HEK293 (cell line): Measurements from ENCODE around the gene TBX10.

Source experiments
- CTCF ChIA-PET: fragments of 350-600 bp; formaldehyde crosslinking; extraction: SDS; loops from one replicate; lab custom pipeline; 2021; ENCODE audit warnings: antibody characterized with exemption; lab: Yijun Ruan, JAX
- POLR2A ChIA-PET: fragments of 300-600 bp; formaldehyde crosslinking; extraction: SDS; loops from one replicate; lab custom pipeline; 2020; ENCODE audit warnings: antibody characterized with exemption, inconsistent platforms; lab: Yijun Ruan, JAX
- H3K27ac ChIP-seq: fragments of 200-500 bp; sonication (Bioruptor generic); 2 replicates; pipeline ENCODE4 v1.5.1; 2014; ENCODE audit warnings: low read depth, low read length, control low read depth, inconsistent platforms; ENCODE audit errors: extremely low read depth
- H3K36me3 ChIP-seq, 2 experiments: fragments of 200-500 bp in 1 of 2; sonication (Bioruptor generic) in 1 of 2; 1 replicate in 1 of 2; 2 replicates in 1 of 2; pipeline ENCODE4 v1.5.1; 2014 to 2017; ENCODE audit warnings: inconsistent platforms in 2 of 2, low read length in 2 of 2; ENCODE audit not compliant: control insufficient read depth in 2 of 2, insufficient read depth in 1 of 2
- H3K4me1 ChIP-seq: fragments of 200-500 bp; sonication (Bioruptor generic); 2 replicates; pipeline ENCODE4 v1.5.1; 2014; ENCODE audit warnings: mild to moderate bottlenecking, low read length, inconsistent platforms; ENCODE audit not compliant: control insufficient read depth, insufficient read depth
- H3K4me3 ChIP-seq: 2 replicates; pipeline ENCODE4 v1.5.1; 2011; ENCODE audit warnings: low read depth, mild to moderate bottlenecking, control low read depth, low read length, moderate library complexity
- H3K9me3 ChIP-seq: fragments of 200-500 bp; sonication (Bioruptor generic); 2 replicates; pipeline ENCODE4 v1.5.1; 2014; ENCODE audit warnings: low read depth, low read length, inconsistent platforms; ENCODE audit not compliant: control insufficient read depth, insufficient read depth
- ATF2 ChIP-seq: fragments of 450-650 bp; formaldehyde crosslinking; IDR thresholded peaks from 2 replicates; pipeline ENCODE4 v1.5.1; 2016; ENCODE audit warnings: missing biosample characterization, missing genetic modification characterization, low read depth
- BCL11A ChIP-seq: fragments of 450-650 bp; formaldehyde crosslinking; IDR thresholded peaks from 2 replicates; pipeline ENCODE4 v1.5.1; 2016; ENCODE audit warnings: low read depth, missing biosample characterization, missing genetic modification characterization
- HIC1 ChIP-seq: fragments of 450-650 bp; formaldehyde crosslinking; IDR thresholded peaks from 2 replicates; pipeline ENCODE4 v1.5.1; 2016; ENCODE audit warnings: missing biosample characterization, missing genetic modification characterization
- OSR2 ChIP-seq: fragments of 450-650 bp; formaldehyde crosslinking; IDR thresholded peaks from 2 replicates; pipeline ENCODE4 v1.5.1; 2016; ENCODE audit warnings: missing biosample characterization, missing genetic modification characterization
- OVOL3 ChIP-seq: fragments of 450-650 bp; formaldehyde crosslinking; IDR thresholded peaks from 2 replicates; pipeline ENCODE4 v1.5.1; 2016; ENCODE audit warnings: missing biosample characterization, missing genetic modification characterization
- PBX3 ChIP-seq: sonication (generic); formaldehyde crosslinking; IDR thresholded peaks from 2 replicates; pipeline ENCODE4 v1.8.1; 2022; ENCODE audit warnings: mild to moderate bottlenecking, moderate library complexity, missing genetic modification reagents
- PRDM10 ChIP-seq: fragments of 450-650 bp; formaldehyde crosslinking; IDR thresholded peaks from 2 replicates; pipeline ENCODE4 v1.5.1; 2016; ENCODE audit warnings: missing biosample characterization, missing genetic modification characterization
- SCRT1 ChIP-seq: fragments of 450-650 bp; formaldehyde crosslinking; IDR thresholded peaks from 2 replicates; pipeline ENCODE4 v1.5.1; 2016; ENCODE audit warnings: missing biosample characterization, missing genetic modification characterization, borderline replicate concordance
- TCF7L2 ChIP-seq: IDR thresholded peaks from 2 replicates; pipeline ENCODE4 v1.6.1; 2011; ENCODE audit warnings: low read depth, mild to moderate bottlenecking, inconsistent platforms, low read length, moderate library complexity, borderline replicate concordance
- ZBTB21 ChIP-seq: fragments of 450-650 bp; formaldehyde crosslinking; IDR thresholded peaks from 2 replicates; pipeline ENCODE4 v1.5.1; 2017; ENCODE audit warnings: missing biosample characterization, missing genetic modification characterization
- ZBTB8A ChIP-seq: fragments of 450-650 bp; formaldehyde crosslinking; IDR thresholded peaks from 2 replicates; pipeline ENCODE4 v1.5.1; 2016; ENCODE audit warnings: missing biosample characterization, missing genetic modification characterization
- ZFP37 ChIP-seq: fragments of 450-650 bp; formaldehyde crosslinking; IDR thresholded peaks from 2 replicates; pipeline ENCODE4 v1.5.1; 2016; ENCODE audit warnings: missing biosample characterization, missing genetic modification characterization
- ZNF121 ChIP-seq: fragments of 450-650 bp; formaldehyde crosslinking; IDR thresholded peaks from 2 replicates; pipeline ENCODE4 v1.5.1; 2016; ENCODE audit warnings: missing biosample characterization, missing genetic modification characterization
- ZNF148 ChIP-seq: fragments of 450-650 bp; formaldehyde crosslinking; IDR thresholded peaks from 2 replicates; pipeline ENCODE4 v1.5.0; 2017; ENCODE audit warnings: missing biosample characterization, missing genetic modification characterization, borderline replicate concordance
- ZNF266 ChIP-seq: fragments of 450-650 bp; formaldehyde crosslinking; IDR thresholded peaks from 2 replicates; pipeline ENCODE4 v1.5.1; 2016; ENCODE audit warnings: missing biosample characterization, missing genetic modification characterization, low read depth
- ZNF394 ChIP-seq: fragments of 450-650 bp; formaldehyde crosslinking; IDR thresholded peaks from 2 replicates; pipeline ENCODE4 v1.5.1; 2016; ENCODE audit warnings: missing biosample characterization, missing genetic modification characterization, mild to moderate bottlenecking, moderate library complexity, borderline replicate concordance
- ZNF404 ChIP-seq: fragments of 450-650 bp; formaldehyde crosslinking; IDR thresholded peaks from 2 replicates; pipeline ENCODE4 v1.5.1; 2017; ENCODE audit warnings: missing biosample characterization, missing genetic modification characterization
- ZNF416 ChIP-seq: fragments of 450-650 bp; formaldehyde crosslinking; IDR thresholded peaks from 2 replicates; pipeline ENCODE4 v1.5.1; 2016; ENCODE audit warnings: missing biosample characterization, missing genetic modification characterization
- ZNF514 ChIP-seq: fragments of 450-650 bp; formaldehyde crosslinking; IDR thresholded peaks from 2 replicates; pipeline ENCODE4 v1.5.1; 2016; ENCODE audit warnings: missing biosample characterization, missing genetic modification characterization
- ZNF621 ChIP-seq: fragments of 450-650 bp; formaldehyde crosslinking; IDR thresholded peaks from 2 replicates; pipeline ENCODE4 v1.5.1; 2017; ENCODE audit warnings: missing biosample characterization, missing genetic modification characterization
- ZNF768 ChIP-seq: fragments of 450-650 bp; formaldehyde crosslinking; IDR thresholded peaks from 2 replicates; pipeline ENCODE4 v1.5.1; 2018; ENCODE audit warnings: missing biosample characterization, mild to moderate bottlenecking, missing genetic modification characterization
- ZNF777 ChIP-seq: fragments of 450-650 bp; formaldehyde crosslinking; IDR thresholded peaks from 2 replicates; pipeline ENCODE4 v1.5.1; 2017; ENCODE audit warnings: missing biosample characterization, missing genetic modification characterization, borderline replicate concordance
- ZNF791 ChIP-seq: fragments of 450-650 bp; formaldehyde crosslinking; IDR thresholded peaks from 2 replicates; pipeline ENCODE4 v1.5.1; 2016; ENCODE audit warnings: missing biosample characterization, missing genetic modification characterization
- ZNF830 ChIP-seq: fragments of 450-650 bp; IDR thresholded peaks from 2 replicates; pipeline ENCODE4 v1.5.0; 2018; ENCODE audit warnings: missing biosample characterization, missing genetic modification characterization, low read depth, mild to moderate bottlenecking, moderate library complexity
- ZSCAN4 ChIP-seq: fragments of 450-650 bp; formaldehyde crosslinking; IDR thresholded peaks from 2 replicates; pipeline ENCODE4 v1.5.1; 2017; ENCODE audit warnings: missing biosample characterization, missing genetic modification characterization

Gene TBX10

GRCh38 chr11:67649634-67650510 lies 10.3 kb upstream of the TBX10 start:
- no peaks in the 10 kb centered on the region for H3K36me3 ChIP-seq
- H3K4me1 ChIP-seq, result no peaks in the 10 kb centered on the region
- POLR2A ChIA-PET, result no interaction called here
- H3K27ac ChIP-seq, result no peak overlapping the region
- H3K4me3 ChIP-seq, result no peak overlapping the region
- CTCF ChIA-PET, result interaction anchor here (3.1 kb wide), 1 partner anchor 9 kb away, joined by 14 read pairs; no protein-coding TSS in a partner anchor
- no peaks in the 10 kb centered on the region for H3K9me3 ChIP-seq
- TF ChIP-seq ZSCAN4, result peak; percentile 98
- TF ChIP-seq ZNF791 (tag by site-specific recombination), result no peak
- no peak for TF ChIP-seq SCRT1 (tag by site-specific recombination)
- TF ChIP-seq ZNF621 (tag by site-specific recombination), result no peak
- no peak for TF ChIP-seq ZNF416 (tag by site-specific recombination)
- TF ChIP-seq ZNF266 (tag by site-specific recombination), result no peak
- TF ChIP-seq PBX3 (CRISPR knock-in tag), result no peak
- no peak for TF ChIP-seq ZNF404 (tag by site-specific recombination)
- no peak for TF ChIP-seq OSR2 (tag by site-specific recombination)
- TF ChIP-seq ZNF830 (tag by site-specific recombination), result no peak
- TF ChIP-seq OVOL3 (tag by site-specific recombination), result no peak
- 0 out of 2 replicates have a peak, but pooled peaks have one; percentile 27 for TF ChIP-seq HIC1 (tag by site-specific recombination)
- TF ChIP-seq ZBTB21 (tag by site-specific recombination), result no peak
- TF ChIP-seq ZNF768 (tag by site-specific recombination), result 0 out of 2 replicates have a peak, but pooled peaks have one; percentile 49
- TF ChIP-seq ATF2 (tag by site-specific recombination), result 0 out of 2 replicates have a peak, but pooled peaks have one; percentile 31
- no peak for TF ChIP-seq ZNF121 (tag by site-specific recombination)
- no peak for TF ChIP-seq TCF7L2
- TF ChIP-seq PRDM10, result peak; percentile 87
- no peak for TF ChIP-seq BCL11A (tag by site-specific recombination)
- TF ChIP-seq ZBTB8A (tag by site-specific recombination), result no peak
- no peak for TF ChIP-seq ZNF394 (tag by site-specific recombination)
- TF ChIP-seq ZNF148, result no peak
- no peak for TF ChIP-seq ZNF777
- TF ChIP-seq ZFP37 (tag by site-specific recombination), result no peak
- no peak for TF ChIP-seq ZNF514 (tag by site-specific recombination)
